ENCODE measurements around the gene SEPTIN3.

The SEPTIN3 gene, protein sequence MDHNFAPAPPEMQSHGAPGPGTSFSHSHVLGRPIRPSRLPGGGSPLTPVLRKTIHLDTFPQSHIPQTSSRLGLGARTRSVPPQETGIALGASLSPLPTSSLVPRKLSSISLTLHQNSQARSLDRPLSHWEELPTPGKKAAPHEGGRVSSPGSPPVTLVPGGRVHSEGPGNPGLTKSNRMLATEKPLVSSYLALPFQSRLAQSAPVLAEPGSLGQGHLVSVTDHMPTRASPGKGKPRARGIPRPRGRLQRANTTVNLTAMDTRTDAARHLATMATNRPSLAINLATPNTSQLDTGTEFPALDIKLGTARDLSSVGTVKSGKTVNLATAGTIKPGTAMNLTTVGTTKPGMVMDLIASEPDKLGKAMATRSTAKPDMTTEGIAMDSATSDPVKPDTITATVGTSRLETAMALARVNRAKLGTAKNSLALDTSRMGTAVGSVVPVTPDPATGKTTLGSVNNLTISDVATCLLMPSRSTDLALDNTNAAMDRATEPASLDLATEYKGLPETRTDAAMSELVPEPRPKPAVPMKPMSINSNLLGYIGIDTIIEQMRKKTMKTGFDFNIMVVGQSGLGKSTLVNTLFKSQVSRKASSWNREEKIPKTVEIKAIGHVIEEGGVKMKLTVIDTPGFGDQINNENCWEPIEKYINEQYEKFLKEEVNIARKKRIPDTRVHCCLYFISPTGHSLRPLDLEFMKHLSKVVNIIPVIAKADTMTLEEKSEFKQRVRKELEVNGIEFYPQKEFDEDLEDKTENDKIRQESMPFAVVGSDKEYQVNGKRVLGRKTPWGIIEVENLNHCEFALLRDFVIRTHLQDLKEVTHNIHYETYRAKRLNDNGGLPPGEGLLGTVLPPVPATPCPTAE

DNA sequence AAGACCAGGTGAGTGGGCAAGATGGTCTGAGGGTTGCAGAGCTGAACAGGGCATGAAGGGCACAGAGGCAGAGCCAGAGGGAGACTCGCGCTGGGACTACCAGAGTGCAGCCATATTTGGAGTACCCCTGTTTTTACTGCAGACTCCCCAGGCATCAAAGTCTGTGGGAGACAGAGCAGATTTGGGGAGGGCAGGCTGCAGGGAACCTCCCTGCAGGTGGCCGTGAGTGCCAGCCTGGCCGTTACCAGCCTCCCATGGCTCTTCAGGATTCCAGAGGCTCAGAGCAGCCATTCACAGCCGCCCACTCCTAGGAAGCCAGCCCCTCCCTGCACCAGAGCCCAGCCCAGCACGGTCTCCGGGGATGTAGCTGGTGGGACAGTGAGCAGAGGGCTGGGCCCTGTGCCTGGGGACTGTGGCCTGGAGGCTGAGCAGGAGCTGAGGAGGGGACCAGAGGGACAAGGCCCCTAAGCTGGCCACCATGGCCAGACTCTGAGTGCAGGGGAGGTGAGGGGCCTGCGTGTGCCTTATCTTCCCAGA lies at the start of gene SEPTIN3:
Gene SEPTIN3 (plus strand): TSS at position 334 of the 537 bp plus-strand sequence. CDS start 2,050 bp downstream, outside the sequence.
- FAIRE-seq: no peak

DNA sequence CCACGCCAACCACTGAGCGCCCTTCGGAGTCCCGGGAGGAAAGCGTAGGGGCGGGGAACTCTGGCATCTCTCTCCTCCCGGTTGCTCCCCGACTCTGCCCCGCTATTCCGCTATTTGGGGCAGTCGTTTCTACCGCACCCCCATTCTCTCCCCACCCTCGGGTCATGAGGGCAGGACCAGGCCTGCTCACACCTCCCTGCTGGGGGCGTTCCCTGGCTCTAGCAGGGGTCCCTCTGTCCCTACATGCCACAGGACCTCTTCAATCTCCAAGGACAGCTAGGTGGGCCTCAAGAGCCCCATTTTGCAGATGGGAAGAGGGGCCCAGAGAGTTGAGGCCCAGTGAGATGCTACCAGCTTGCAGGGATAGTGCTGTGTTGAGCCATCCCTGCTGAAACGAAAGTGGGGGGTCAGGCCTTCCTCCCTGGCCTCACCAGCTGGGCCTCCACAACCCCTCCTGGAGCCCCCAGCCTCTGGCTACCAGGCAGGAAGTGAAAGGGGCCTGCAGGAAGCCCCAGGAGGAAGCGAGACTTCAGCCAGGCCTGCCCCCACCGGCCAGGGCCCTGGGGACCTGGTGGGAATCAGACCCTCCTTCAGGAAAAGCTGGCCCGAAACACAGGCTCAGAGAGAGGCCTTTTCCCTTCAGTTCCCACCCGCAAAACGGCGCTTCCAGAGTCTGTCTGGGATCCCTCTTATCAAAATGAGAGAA lies 48.8 kb upstream of the SEPTIN3 start:
- no peak for FAIRE-seq

DNA sequence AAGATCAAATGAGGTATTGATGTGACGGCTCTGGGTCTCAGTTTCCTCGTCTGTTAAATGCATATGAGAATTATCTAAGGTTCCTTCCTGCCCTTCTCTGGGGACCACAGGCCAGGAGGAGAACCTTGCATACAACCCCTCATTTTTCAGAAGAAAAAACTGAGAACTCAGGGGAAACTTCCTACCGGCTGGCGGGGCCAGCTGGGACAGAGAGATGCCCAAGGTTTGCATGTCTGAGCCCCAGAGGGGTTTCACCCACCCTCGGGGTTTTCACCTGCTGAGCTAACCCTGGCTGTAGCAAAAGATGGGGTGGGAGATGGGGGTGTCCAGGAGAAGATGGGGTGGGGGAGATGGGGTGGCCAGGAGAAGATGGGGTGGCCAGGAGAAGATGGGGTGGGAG lies 46.9 kb upstream of the SEPTIN3 start:
- FAIRE-seq: no peak

DNA sequence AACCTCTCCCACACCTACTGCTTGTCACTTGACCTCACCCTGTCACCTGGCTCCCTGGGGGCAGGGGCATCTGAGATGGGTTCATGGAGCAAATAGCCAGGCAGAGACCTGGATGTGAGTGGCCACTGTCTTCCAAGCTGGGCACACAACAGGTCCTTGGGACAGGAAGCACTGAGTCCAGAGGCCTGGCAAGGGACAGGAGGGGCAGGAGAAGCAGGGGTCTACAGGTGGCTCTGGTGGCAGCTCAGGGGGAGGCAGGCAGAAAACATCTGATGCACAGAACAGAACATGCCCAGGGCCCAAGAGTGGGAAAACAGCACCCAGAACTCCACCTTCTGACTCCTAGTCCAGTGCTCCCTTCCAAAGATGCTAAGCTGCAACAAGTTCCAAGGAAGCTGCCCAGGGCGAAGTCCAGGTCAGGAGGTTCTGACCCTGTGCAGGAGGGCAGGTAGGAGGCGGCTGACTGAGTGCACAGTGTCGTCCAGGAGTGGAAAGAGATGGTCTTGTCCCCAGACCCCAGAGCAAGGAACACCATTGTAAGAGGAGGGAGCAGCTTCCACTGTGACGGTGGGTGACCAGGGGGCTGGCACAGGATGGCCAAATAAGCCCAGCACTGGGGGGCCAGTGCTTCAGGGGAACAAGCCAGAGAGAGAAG lies 46.2 kb upstream of the SEPTIN3 start:
- no peak for FAIRE-seq

DNA sequence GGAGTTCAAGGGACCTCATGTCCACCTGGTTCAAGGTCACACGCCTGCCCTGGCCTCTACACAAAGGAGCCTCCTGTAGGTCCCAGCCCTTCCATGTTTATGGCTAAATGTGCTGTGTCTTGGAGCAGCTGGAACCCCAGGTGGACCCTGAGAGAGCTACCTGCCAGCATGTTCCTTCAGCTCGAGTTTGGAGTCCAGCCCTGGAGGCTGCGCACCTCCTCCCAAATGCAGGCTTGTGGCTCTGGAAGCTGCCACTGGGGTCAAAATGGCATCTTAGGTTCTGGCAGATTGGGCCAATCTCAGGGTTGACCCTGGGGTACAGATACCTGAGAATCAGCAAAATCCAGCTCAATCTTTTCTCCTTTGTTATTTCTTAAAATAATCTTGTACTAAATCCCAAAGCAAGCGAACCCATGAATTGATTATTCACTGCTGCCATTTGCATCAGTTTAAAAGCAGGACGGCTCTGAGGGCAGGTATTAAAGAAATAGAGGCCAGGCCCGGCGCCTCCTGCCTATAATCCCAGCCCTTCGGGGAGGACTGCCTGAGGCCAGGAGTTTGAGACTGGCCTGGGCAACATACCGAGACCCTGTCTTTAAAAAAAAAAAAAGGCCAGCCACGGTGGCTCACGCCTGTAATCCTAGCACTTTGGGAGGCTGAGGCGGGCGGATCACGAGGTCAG lies 45.5 kb upstream of the SEPTIN3 start:
- no peak for FAIRE-seq

DNA sequence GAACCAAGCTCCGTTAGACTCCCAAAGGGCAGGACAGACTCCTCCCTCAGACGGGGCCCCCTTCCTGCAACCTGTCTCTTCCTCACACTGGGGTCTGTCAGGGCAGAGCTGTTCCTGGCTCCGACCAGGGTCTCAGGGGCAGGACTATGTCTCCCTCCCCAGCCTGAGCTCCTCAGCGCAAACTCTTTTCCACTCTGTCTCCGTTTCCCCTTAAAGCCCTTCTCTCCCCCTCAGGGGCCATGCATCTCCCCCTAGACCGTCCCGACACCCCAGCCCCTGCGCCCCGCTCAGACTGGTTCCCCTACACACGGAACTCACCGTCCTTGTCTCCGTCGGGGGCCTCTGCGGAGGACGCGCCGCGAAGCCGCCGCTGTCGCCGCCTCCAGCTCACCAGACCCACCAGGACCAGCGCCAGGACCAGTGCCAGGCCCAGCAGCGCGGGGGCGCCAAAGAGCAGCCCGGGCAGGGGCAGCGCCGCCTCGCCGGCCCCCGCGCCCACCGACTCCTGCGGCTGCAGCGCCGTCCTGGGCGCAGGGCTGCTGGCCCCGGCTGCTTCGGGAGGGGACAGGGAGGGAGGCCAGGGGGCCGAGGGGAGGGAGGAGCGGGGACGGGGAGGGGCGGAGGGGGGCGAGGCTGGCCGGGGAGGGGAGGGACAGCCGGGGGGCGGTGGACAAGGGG lies 43.3 kb upstream of the SEPTIN3 start:
- no peak for FAIRE-seq

DNA sequence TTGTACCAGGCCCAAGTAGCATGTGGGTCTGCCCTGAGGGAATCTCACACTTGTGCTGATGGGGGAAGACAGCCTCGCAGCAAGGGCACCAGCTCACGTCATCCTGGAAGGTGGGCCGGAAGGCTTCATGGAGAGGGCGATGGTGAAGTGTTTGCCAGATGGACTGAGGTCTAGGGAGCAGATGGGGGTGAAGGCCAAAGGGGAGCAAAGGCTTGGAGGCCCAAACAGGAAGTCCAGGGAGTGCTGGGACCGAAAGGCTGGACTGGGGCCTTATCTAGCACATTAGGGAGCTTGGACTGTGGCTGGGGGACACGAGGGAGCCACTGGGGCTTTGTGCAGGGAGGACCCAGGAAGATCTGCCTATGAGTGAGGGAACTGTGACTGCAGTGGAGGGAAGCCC lies 41.4 kb upstream of the SEPTIN3 start:
- FAIRE-seq: no peak

DNA sequence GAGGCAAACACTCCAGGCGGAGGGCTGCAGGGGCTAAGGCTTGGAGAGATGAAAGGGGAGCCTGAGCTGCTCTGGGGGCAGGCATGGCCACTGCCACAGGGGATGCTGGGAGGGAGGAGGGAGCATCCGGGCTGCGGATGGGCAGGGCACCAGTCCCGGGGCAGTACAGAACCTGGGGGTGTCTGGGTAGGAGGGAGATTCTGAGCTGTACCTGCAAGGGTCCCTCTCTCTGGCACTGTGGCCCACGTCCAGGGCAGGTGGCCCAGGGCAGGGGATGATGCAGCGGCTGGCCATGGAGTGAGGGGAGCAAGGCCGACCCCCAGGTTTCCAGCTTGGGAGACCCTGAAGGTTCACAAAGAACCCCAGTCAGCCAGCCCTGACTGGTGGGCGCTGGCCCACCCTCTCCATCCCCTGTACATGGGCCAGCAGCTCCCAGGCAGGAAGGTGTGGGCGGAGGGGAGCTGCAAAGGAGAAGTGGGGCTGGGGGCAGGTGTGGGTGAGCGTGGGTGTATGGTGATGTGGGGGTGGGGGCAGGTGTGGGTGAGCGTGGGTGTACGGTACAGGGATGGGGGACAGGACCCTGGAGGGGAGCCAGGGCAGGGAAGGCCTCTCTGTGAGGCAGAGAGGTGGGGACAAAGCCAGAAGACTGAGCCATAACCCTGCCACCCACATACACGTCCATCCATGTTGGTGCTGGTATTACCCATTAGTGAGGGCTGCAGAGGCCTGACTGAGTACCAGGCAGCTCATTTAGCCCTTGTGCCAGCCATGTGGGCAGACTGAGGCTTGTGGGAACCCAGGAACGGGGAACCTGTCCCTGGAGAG lies 40.4 kb upstream of the SEPTIN3 start:
- FAIRE-seq: no peak

DNA sequence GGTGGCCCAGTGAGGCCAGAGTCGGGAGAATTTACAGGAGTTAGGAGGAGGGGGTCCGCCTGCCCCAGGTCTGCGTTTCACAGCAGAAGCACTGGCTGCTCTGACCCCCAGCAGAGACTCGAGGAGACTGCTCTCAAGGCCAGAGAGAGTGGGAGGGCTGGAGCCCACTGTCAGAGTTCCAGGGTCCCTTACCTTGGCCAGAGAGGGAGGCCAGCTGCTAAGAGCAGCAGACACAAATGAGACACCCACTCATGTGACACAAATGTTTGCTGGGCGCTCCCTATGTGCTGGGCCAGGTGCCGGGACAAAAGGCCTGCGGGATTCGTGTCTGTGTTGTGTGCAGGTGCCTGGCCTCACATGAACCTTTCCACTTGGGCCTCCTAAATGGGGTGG lies 39.8 kb upstream of the SEPTIN3 start:
- FAIRE-seq: no peak

DNA sequence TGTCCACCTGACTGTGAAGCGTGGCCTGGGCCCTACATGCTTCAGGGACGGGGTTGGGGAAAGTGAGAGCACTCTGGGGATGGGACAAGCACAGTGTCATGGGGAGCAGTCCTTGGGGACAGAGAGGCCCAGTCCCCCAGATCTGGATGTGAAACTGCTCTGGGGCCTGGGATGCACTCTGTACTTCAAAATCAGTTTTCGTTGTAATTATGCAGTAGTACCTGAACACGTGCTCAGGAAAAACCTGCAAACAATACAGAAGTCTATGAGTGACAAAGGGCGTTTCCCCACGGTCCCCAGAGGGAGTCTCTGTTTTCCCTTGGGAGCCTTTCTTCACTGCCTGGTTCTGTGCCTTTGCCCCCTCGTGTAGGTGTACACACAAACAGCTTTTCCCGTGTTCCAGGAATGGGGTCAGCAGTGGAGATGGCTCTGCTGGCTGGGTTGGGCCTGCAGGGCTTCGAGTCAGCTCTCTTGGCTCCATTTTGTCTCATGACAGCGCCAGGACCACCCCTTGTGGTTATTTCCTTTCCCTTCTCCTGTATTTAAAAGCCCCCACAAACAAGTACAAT lies 37.5 kb upstream of the SEPTIN3 start:
- no peak for FAIRE-seq

DNA sequence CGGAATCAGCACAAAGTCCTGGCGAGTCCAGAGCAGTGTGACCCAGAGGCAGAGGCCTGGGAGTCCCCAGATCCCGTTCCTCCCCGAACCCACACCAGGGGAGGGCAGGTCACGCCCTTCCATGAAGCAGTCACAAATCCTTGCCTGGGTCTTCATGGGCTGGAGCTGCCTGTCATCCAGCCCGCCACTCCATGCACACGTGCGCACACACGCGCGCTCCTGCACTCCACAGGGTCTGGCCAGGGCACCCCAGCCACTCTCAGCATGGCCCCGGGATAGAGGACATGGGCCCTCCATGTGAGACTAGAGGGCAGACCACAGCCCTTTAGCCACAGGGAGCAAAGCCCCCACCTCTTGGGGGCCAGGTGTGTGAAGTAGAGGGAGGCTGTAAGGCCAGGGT lies 36.9 kb upstream of the SEPTIN3 start:
- FAIRE-seq: no peak

DNA sequence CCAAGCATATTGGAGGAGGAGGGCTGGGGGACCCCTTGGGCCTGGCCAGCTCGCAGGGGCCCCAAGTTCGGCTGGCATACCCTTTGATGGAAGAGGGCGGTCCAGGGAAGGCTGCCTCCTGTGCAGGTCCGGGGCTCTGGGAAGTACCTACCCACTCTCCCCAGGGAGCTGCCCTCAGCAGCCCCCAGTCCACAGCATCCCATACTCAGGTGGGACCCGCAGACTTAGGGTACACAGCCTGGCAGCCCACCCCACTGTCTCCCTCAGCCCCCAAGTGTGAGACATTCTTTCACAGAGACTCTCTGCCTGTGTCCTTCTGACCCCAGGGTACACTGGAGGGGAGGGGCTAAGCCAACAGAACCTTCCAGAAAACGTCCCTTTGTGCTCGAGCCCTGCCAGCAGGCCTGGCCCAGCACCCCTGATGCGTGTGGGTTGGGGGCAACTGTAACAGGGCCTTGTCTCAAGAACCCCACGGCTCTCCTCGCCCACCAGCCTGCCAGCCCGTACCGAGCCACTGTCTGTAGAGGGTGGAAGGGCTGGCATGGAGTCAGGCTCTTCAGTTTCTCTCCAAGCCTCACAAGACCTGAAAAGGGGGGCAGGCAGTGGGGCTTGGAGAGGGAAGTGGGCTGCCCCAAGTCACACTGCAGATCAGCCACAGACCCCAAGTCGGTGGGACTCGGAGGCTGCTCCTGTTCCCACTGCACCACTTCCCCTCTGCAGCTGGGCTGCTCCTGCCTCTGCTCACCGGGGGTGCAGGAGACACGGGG lies 35.6 kb upstream of the SEPTIN3 start:
- no peak for FAIRE-seq

DNA sequence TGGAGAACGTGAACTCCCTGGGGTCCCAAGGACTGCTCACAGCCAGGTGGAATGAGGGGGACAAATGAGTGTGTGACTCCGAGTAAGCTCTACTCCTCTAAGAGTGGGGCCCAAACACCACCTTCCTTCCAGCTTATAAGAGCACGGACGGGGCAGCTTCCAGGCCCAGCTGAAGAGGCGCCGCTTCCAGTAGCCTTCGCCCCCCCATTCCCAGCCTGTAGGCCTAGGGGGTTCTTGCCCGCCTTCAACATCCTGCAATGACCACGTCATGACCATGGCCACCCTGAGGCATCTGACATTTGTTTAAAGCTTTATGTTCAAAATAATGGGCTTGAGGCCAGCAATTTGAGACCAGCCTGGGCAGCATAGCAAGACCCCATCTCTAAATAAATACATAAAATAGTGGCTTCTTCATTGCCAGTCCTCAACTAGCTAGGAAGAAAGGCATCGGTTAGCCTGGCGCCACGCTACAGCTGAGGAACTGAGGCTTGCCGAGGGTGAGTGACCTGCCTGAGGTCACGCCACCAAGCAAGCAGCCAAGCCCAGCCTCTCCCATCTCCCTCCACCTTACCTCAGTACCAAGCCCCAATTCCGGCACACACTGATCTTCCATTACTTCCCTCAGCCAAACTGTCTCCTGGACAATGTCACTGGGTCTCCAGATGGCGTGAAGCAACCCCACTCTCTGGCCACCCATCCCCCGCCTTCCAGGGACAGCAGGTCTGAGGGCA lies 34.8 kb upstream of the SEPTIN3 start:
- no peak for FAIRE-seq

DNA sequence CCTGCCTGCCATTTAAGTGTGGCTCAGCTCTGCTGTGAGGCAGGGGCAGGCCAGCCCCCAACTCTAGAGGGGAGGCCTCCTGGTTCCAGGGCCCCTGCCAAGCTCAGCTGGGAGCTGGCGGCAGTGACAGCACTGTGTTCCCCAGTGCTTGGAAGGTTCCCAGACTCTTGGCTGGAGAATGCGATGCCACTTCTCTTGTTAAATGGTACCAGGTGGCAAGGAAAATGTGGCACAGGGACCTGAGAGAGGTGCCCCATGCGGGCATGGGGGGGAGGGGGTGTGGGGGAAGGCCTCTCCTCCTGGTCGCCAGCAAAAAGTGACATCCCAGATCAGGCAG lies 34.3 kb upstream of the SEPTIN3 start:
- no peak for FAIRE-seq

DNA sequence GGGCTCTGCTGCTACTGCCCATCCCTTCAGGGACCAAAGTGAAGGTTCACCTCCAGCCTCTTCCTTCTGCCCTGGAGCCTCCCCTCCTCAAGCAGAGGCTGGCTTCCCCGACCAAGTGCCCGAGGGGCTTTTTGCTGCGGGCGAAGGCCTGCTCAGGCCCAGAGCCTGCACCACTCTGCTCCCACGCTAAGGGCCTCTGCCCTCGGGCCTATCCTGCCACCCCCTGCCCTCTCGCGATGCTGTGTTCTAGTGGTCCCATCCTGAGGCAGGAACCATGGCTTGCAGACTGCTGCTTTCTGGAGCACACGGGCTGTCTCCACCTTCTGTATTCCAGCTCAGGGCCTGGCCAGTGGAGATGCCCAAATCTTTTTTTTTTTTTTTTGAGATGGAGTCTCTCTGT lies 33.7 kb upstream of the SEPTIN3 start:
- FAIRE-seq: no peak

DNA sequence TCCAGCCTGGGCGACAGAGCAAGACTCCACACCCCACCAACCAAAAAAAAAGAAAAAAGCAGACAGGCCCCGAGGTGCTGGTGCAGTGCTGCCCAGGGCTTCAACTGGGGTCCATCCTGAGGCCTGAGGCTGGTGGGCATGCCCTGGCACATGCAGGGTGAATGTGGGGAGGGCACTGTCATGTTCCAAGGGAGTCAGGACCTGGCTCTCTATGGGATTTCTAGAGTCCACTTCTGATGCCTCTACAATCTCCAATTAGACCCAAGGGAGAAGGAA lies 32.4 kb upstream of the SEPTIN3 start:
- no peak for FAIRE-seq

DNA sequence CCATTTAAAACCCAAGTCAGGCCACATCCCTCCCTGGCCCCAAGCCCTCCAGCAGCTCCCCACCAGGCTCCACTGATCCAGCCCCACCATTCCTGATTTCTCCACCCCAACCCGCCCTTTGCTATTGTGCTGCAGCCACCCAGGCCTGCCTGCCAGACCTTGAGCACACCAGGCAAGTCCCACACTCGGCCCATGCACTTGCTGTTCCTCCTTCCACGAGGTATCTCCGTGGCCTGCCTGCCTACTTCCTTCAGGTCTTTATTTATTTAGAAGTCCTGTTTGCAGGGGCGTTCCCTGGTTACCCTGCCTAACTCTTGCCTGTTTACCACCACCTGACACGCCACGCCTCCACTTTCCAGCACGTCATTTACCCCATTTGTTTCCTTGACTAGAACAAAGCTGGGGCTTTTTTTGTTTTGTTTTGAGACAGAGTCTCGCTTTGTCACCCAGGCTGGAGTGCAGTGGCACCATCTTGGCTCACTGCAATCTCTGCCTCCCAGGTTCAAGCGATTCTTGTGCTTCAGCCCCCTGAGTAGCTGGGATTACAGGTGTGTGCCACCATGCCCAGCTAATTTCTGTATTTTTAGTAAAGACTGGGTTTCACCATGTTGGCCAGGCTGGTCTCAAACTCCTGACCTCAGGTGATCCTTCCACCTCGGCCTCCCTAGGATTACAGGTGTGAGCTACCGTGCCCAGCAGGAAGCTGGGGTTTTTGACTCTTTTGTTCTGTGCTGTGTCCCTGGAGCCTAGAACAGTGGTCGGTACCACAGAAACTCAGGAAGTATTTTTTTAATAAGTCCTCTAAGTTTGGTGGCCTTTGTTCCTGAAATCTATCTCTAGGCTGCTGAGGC lies 29.0 kb upstream of the SEPTIN3 start:
- FAIRE-seq: no peak
